HG03039 (cell line): ENCODE measurements around the gene METTL16.

Source experiments
- ATAC-seq: cut with Tn5 transposase; IDR thresholded peaks from one replicate; pipeline ENCODE4 v1.9.1; 2021; ENCODE audit warnings: mild to moderate bottlenecking, moderate library complexity; ENCODE audit not compliant: unreplicated experiment

The METTL16 gene

GRCh38 chr17:2419486-2419885, 92.2 kb downstream of the METTL16 start:
- no peak for ATAC-seq

GRCh38 chr17:2418572-2418971, 93.1 kb downstream of the METTL16 start:
- no peak for ATAC-seq

GRCh38 chr17:2416010-2416734, 95.5 kb downstream of the METTL16 start:
- no peak for ATAC-seq

GRCh38 chr17:2415081-2415480, 96.6 kb downstream of the METTL16 start:
- no peak for ATAC-seq

- no peak for ATAC-seq
Observed at GRCh38 chr17:2414446-2415064, 97.1 kb downstream of the METTL16 start.

GRCh38 chr17:2412561-2413021, 99.1 kb downstream of the METTL16 start:
- ATAC-seq, result no peak

- no peak for ATAC-seq
Observed at GRCh38 chr17:2410951-2411350, 100.7 kb downstream of the METTL16 start.

- no peak for ATAC-seq
Observed at GRCh38 chr17:2406903-2407790, 104.5 kb downstream of the METTL16 start.

- no peak for ATAC-seq
Observed at GRCh38 chr17:2406271-2406902, 105.3 kb downstream of the METTL16 start.

GRCh38 chr17:2405247-2405926, 106.3 kb downstream of the METTL16 start:
- ATAC-seq, result no peak

- ATAC-seq, result no peak
Observed at GRCh38 chr17:2403044-2403443, 108.6 kb downstream of the METTL16 start.

- no peak for ATAC-seq
Observed at GRCh38 chr17:2402544-2402943, 109.1 kb downstream of the METTL16 start.

GRCh38 chr17:2401426-2402221, 110.1 kb downstream of the METTL16 start:
- ATAC-seq, result peak; percentile 45

- ATAC-seq, result peak; percentile 33
Observed at GRCh38 chr17:2400877-2401425, 110.7 kb downstream of the METTL16 start, which contains the start of gene MNT. Gene MNT, minus strand, starts transcription at chr17:2401060. Its CDS starts 348 bp downstream, at chr17:2400712.

- no peak for ATAC-seq
Observed at GRCh38 chr17:2400474-2400866, 111.2 kb downstream of the METTL16 start.

GRCh38 chr17:2399572-2400473, 111.9 kb downstream of the METTL16 start:
- peak; percentile 28 for ATAC-seq

GRCh38 chr17:2398655-2399571, 112.8 kb downstream of the METTL16 start:
- ATAC-seq, result no peak
